GM18858 (cell line): ENCODE results near the gene NTMT1.

Experiments used
- ATAC-seq: cut with Tn5 transposase; IDR thresholded peaks from one replicate; pipeline ENCODE4 v1.9.1; 2021; ENCODE audit not compliant: unreplicated experiment

Gene NTMT1

GRCh38 chr9:129613520-129614175 lies 12.3 kb upstream of the NTMT1 start:
- ATAC-seq = no peak

GRCh38 chr9:129614932-129615331 lies 11.0 kb upstream of the NTMT1 start:
- no peak for ATAC-seq

GRCh38 chr9:129615407-129616285 lies 10.3 kb upstream of the NTMT1 start:
- no peak for ATAC-seq

- ATAC-seq = no peak
Measured at GRCh38 chr9:129617167-129617566, 8.8 kb upstream of the NTMT1 start.

- no peak for ATAC-seq
Measured at GRCh38 chr9:129619787-129620668, 5.9 kb upstream of the NTMT1 start.

- no peak for ATAC-seq
Measured at GRCh38 chr9:129620669-129621295, 5.2 kb upstream of the NTMT1 start, which contains the start of gene C9orf50. C9orf50 (minus strand) TSS chr9:129621101; CDS start chr9:129620574, 527 bp downstream.

- ATAC-seq = no peak
Measured at GRCh38 chr9:129623331-129623730, 2.6 kb upstream of the NTMT1 start.

- no peak for ATAC-seq
Measured at GRCh38 chr9:129624168-129624759, 1.7 kb upstream of the NTMT1 start.

GRCh38 chr9:129624947-129625346 lies 1.0 kb upstream of the NTMT1 start:
- ATAC-seq = no peak

- no peak for ATAC-seq
Measured at GRCh38 chr9:129626625-129627284, 792 bp downstream of the NTMT1 start.

- ATAC-seq = no peak
Measured at GRCh38 chr9:129627556-129628440, 1.8 kb downstream of the NTMT1 start.

- no peak for ATAC-seq
Measured at GRCh38 chr9:129628709-129629108, 2.7 kb downstream of the NTMT1 start.

- ATAC-seq = no peak
Measured at GRCh38 chr9:129629251-129629820, 3.4 kb downstream of the NTMT1 start.

- ATAC-seq = no peak
Measured at GRCh38 chr9:129630967-129631673, 5.2 kb downstream of the NTMT1 start.

- ATAC-seq = no peak
Measured at GRCh38 chr9:129631674-129632129, 5.7 kb downstream of the NTMT1 start.

GRCh38 chr9:129632460-129632859 lies 6.5 kb downstream of the NTMT1 start:
- no peak for ATAC-seq

GRCh38 chr9:129633207-129633606 lies 7.2 kb downstream of the NTMT1 start:
- ATAC-seq = no peak

GRCh38 chr9:129633848-129634247 lies 7.9 kb downstream of the NTMT1 start:
- no peak for ATAC-seq
